Prostate gland (tissue), 2 donors: ENCODE data around the gene C2orf49.

ENCODE experiments used
- POLR2A ChIP-seq: fragments of 450-650 bp; IDR thresholded peaks from one replicate; pipeline ENCODE4 v1.6.1; 2016; ENCODE audit warnings: antibody characterized with exemption, mild to moderate bottlenecking
- TF ChIP-seq, protein P1 (sequence below), 4 experiments: fragments of 200-600 bp in 2 of 4; fragments of 450-650 bp in 2 of 4; sonication (generic) in 2 of 4; IDR thresholded peaks; 1 replicate in 3 of 4; 2 replicates in 1 of 4; pipeline ENCODE4 v1.5.1; 2016 to 2019; ENCODE audit warnings: antibody characterized with exemption in 4 of 4, mild to moderate bottlenecking in 2 of 4, moderate library complexity in 2 of 4

DNA sequence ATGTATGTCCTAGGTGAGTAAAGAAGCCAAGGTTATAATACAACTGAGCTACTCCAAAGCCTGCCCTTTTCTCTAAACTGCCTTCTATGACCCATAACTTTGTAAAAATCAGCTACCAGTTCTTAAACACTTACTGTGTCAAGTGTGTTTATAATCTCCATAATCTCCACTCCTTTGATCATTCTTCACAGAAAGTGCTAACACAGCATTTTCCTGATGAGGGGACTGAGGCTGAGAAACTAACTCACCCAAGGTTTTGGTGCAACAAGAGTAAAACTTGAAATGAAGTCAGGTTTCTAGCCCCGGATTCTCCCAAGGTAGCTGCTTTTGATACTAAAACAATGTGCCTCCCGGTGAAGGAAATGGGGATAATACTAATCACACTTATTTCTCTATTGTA, 1.9 kb upstream of the C2orf49 start:
- TF ChIP-seq, protein P1, sequence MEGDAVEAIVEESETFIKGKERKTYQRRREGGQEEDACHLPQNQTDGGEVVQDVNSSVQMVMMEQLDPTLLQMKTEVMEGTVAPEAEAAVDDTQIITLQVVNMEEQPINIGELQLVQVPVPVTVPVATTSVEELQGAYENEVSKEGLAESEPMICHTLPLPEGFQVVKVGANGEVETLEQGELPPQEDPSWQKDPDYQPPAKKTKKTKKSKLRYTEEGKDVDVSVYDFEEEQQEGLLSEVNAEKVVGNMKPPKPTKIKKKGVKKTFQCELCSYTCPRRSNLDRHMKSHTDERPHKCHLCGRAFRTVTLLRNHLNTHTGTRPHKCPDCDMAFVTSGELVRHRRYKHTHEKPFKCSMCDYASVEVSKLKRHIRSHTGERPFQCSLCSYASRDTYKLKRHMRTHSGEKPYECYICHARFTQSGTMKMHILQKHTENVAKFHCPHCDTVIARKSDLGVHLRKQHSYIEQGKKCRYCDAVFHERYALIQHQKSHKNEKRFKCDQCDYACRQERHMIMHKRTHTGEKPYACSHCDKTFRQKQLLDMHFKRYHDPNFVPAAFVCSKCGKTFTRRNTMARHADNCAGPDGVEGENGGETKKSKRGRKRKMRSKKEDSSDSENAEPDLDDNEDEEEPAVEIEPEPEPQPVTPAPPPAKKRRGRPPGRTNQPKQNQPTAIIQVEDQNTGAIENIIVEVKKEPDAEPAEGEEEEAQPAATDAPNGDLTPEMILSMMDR (IDR thresholded peaks at IDR 0.05), result no peak
- no peak for TF ChIP-seq POLR2A
